AG09309 (cell line): ENCODE measurements around the gene SH2D1A.
"Not testable (repeated sequence)": the region's sequence is repeated elsewhere in the genome, so short reads cannot be mapped to it uniquely, and the experiment has no call there.

ENCODE experiments used
- DNase-seq: peaks from one replicate; pipeline ENCODE4 v3.0.0-alpha.2; 2010; ENCODE audit warnings: low read depth
- H3K4me3 ChIP-seq: 2 replicates; pipeline ENCODE4 v1.5.1; 2011; ENCODE audit warnings: mild to moderate bottlenecking, low read depth, low read length, moderate library complexity; ENCODE audit not compliant: control insufficient read depth
- TF ChIP-seq, protein P1 (sequence below): IDR thresholded peaks from 2 replicates; pipeline ENCODE4 v1.5.1; 2011; ENCODE audit warnings: mild to moderate bottlenecking, low read depth, low read length, inconsistent platforms; ENCODE audit not compliant: insufficient read depth, control insufficient read depth; ENCODE audit errors: missing control alignments

Gene SH2D1A

DNA sequence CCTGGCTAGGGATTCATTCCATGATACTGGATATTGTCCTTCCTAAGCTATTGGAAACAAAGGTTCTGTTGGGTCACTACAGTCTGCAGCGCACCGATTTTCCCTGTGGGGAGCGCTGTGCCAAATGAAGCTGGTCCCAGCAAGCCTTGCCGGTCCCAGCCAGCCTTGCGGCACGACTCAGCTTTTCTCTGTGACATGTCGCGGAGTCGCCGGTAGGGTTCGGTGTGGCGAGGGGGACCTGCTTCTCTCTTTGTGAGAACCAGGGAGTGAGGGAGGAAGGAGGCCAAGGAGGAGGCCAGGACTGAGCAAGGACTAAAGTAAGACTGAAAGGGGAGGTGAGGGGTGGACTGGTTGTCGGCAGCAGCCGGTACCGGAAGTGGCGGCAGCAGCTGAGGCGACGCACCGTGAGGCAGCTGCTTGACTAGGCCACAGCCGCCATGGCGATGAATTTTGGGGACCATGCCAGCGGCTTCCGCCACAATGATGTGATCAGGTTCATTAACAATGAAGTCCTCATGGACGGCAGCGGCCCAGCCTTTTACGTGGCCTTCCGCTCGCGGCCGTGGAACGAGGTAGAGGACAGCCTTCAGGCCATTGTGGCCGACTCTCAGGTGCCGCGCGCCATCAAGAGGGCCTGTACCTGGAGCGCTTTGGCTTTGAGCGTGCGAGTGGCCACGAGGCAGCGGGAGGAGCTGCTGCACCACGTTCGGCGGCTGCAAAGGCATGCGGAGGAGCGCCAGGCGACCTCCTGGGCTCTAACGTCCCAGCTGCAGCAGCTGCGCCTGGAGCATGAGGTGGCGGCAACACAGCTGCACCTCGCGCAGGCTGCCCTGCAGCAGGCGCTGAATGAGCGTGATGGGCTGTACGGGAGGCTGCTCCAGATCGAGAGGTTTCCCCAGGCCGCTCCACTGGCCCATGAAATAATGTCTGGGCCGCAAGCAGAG is 13.6 kb upstream of the SH2D1A start, which contains the start of gene TEX13D:
Gene TEX13D, plus strand, starts transcription at position 180 of the 944 bp plus-strand sequence. Its CDS starts 258 bp downstream, at position 438.
- H3K4me3 ChIP-seq = no peak within 1 kb of the TSS
- TF ChIP-seq, protein P1, sequence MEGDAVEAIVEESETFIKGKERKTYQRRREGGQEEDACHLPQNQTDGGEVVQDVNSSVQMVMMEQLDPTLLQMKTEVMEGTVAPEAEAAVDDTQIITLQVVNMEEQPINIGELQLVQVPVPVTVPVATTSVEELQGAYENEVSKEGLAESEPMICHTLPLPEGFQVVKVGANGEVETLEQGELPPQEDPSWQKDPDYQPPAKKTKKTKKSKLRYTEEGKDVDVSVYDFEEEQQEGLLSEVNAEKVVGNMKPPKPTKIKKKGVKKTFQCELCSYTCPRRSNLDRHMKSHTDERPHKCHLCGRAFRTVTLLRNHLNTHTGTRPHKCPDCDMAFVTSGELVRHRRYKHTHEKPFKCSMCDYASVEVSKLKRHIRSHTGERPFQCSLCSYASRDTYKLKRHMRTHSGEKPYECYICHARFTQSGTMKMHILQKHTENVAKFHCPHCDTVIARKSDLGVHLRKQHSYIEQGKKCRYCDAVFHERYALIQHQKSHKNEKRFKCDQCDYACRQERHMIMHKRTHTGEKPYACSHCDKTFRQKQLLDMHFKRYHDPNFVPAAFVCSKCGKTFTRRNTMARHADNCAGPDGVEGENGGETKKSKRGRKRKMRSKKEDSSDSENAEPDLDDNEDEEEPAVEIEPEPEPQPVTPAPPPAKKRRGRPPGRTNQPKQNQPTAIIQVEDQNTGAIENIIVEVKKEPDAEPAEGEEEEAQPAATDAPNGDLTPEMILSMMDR = no peak
- DNase-seq = no peak

DNA sequence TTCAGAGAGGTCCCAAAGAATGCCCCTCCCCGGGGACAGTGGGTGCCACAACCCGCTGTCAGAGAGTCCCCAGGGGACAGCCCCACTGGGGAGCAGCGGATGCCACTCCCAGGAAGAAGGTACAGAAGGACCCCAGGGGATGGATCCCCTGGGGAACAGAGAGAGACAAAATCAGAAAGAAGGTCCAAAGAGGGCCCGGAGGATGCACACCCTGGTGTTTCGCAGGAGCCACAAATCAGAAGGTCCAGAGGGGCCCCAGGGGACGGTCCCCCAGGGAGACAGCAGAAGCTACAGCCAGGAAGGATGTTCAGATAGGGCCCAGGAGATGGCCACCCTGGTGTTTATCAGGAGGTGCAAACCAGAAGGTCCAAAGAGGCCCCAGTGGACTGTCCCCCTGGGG is 12.5 kb upstream of the SH2D1A start:
- TF ChIP-seq, protein P1 = no peak
- no peak overlapping the region for H3K4me3 ChIP-seq
- no peak for DNase-seq

DNA sequence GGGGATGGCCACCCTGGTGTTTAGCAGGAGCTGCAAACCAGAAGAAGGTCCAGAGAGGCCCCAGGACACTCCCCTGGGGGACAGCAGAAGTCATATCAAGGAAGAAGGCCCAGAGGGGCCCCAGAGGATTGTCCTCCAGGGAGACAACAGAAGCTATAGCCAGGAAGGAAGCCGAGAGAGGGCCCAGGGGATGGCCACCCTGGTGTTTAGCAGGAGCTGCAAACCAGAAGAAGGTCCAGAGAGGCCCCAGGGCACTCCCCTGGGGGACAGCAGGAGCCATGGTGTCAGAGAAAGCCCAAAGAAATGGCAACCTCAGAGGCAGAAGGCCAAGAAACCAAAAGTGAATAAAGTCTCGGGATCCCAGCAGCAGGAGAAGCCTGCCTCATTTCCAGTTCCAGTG is 11.8 kb upstream of the SH2D1A start:
- not testable (repeated sequence) for DNase-seq, H3K4me3 ChIP-seq

DNA sequence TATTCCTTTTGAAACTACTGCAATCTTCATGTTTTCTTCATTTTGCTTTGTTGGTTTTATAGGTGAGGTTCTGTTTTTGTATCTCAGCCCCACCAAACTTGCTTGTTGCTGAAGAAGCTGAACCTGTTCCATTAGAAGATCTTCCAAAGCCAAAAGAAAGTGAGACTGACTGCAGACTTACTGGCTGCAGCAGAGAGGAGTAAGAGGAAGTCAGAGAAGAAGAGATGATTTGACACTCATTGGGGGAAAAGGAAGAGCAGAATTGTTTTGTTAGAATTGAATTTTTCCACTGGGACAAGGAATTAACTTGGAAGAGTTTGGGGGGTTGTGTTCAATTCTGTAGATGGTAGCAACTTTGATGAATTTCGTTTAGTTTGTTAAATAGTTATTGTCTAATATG is 10.8 kb upstream of the SH2D1A start:
- no peak for DNase-seq
- H3K4me3 ChIP-seq = no peak overlapping the region
- TF ChIP-seq, protein P1 = no peak

DNA sequence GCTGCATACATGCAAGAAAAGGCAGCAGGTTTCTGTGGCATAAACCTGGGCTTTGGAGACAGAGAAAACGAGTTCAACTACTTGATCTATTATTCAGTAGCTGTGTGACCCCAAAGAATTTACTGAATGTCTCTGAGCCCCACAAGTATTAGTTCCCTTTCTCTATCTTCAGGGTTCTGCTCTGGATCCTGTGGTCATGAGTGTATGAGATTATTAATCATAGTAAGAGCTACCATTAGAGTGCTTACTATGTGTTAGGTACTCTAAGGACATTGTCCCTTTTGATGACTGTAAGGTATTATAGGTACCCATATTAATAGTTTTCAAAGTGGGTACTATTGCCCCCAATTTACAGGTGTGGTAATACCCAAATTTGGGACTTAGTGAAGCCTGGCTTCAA is 8.4 kb upstream of the SH2D1A start:
- TF ChIP-seq, protein P1 = no peak
- no peak for DNase-seq
- no peak overlapping the region for H3K4me3 ChIP-seq

DNA sequence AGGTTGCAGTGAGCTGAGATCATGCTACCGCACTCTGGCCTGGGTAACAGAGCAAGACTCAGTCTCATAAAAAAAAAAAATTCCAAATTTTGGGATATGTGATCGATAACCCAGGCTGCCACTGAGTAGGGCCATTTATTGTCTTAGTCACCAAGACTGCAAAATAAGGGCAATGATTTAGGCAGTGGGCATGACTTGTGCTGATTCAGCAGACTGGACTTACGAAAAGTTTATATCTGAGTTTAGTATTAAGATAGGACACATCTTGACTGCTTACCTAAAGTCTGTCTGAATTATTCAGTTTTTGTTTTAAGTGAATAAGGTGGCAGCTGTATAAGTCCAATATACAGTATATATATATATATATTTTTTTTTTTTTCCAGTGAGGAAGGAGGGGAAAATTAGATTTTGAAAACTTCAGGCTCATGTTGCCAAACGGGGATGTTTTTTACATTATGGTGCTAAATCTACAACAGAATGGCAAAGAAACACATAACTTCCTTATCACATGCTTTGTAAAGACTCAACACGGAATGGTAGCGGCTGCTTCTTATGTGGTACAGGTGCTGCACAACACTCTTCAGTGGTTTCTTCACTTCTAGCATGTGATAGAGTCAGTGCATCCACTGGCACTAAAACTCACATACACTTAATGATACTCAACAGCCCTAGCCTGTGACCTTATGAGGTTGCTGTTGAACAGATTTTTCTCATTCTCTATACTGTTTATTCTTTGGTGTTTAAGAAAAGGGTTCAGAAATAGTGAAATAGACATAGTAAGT is 7.4 kb upstream of the SH2D1A start:
- TF ChIP-seq, protein P1 = no peak
- no peak for DNase-seq
- H3K4me3 ChIP-seq = no peak overlapping the region
